ENCODE data around the gene WHRN.

WHRN gene

GRCh38 chr9:114505187-114506081 lies at the start of gene WHRN:
WHRN (minus strand) TSS chr9:114505473; CDS start chr9:114504801, 672 bp downstream.
- no peak for DNase-seq (ENCODE audit: low read depth)

GRCh38 chr9:114553202-114553601 lies 47.9 kb upstream of the WHRN start:
- no peak for DNase-seq (ENCODE audit: low read depth)

GRCh38 chr9:114552706-114553105 lies 47.4 kb upstream of the WHRN start:
- DNase-seq (ENCODE audit: low read depth): no peak

- DNase-seq (ENCODE audit: low read depth): peak; percentile 97
These were observed 46.7 kb upstream of the WHRN start for GRCh38 chr9:114551750-114552685.

GRCh38 chr9:114549697-114550330 lies 44.5 kb upstream of the WHRN start:
- peak; percentile 18 for DNase-seq (ENCODE audit: low read depth)

GRCh38 chr9:114546851-114547250 lies 41.6 kb upstream of the WHRN start:
- DNase-seq (ENCODE audit: low read depth): no peak

GRCh38 chr9:114545055-114545454 lies 39.8 kb upstream of the WHRN start:
- DNase-seq (ENCODE audit: low read depth): no peak

GRCh38 chr9:114539701-114540380 lies 34.6 kb upstream of the WHRN start:
- DNase-seq (ENCODE audit: low read depth): no peak

- DNase-seq (ENCODE audit: low read depth): no peak
These were observed 33.0 kb upstream of the WHRN start for GRCh38 chr9:114538241-114538640.

- no peak for DNase-seq (ENCODE audit: low read depth)
These were observed 27.4 kb upstream of the WHRN start for GRCh38 chr9:114532561-114533237.

- no peak for DNase-seq (ENCODE audit: low read depth)
These were observed 24.0 kb upstream of the WHRN start for GRCh38 chr9:114529285-114529684.

- DNase-seq (ENCODE audit: low read depth): no peak
These were observed 21.5 kb upstream of the WHRN start for GRCh38 chr9:114526807-114527206.

- no peak for DNase-seq (ENCODE audit: low read depth)
These were observed 20.2 kb upstream of the WHRN start for GRCh38 chr9:114525513-114525912.

GRCh38 chr9:114524247-114524681 lies 19.0 kb upstream of the WHRN start:
- no peak for DNase-seq (ENCODE audit: low read depth)

GRCh38 chr9:114522847-114523246 lies 17.6 kb upstream of the WHRN start:
- DNase-seq (ENCODE audit: low read depth): no peak

GRCh38 chr9:114522286-114522685 lies 17.0 kb upstream of the WHRN start:
- no peak for DNase-seq (ENCODE audit: low read depth)

- DNase-seq (ENCODE audit: low read depth): no peak
These were observed 16.6 kb upstream of the WHRN start for GRCh38 chr9:114521846-114522245.

- DNase-seq (ENCODE audit: low read depth): no peak
These were observed 13.3 kb upstream of the WHRN start for GRCh38 chr9:114518599-114519022.

- no peak for DNase-seq (ENCODE audit: low read depth)
These were observed 12.8 kb upstream of the WHRN start for GRCh38 chr9:114518120-114518519.

GRCh38 chr9:114516913-114517312 lies 11.6 kb upstream of the WHRN start:
- no peak for DNase-seq (ENCODE audit: low read depth)

GRCh38 chr9:114515528-114515927 lies 10.3 kb upstream of the WHRN start:
- DNase-seq (ENCODE audit: low read depth): no peak

All from non-pigmented ciliary epithelial cell (primary cell).